ENCODE results near the gene SRC.

SRC gene

GRCh38 chr20:37343994-37344355 is 2.0 kb upstream of the SRC start:
- no peak for DNase-seq (ENCODE audit: low spot score)
- no peak for TF ChIP-seq CTCF (IDR thresholded peaks at IDR 0.05; ENCODE audit: extremely low read depth, missing control alignments)

GRCh38 chr20:37344506-37345338 is 1.2 kb upstream of the SRC start:
- TF ChIP-seq CTCF (IDR thresholded peaks at IDR 0.05; ENCODE audit: extremely low read depth, missing control alignments): no peak
- no peak for DNase-seq (ENCODE audit: low spot score)

- DNase-seq (ENCODE audit: low spot score): peak; percentile 62
- TF ChIP-seq CTCF (IDR thresholded peaks at IDR 0.05; ENCODE audit: extremely low read depth, missing control alignments): no peak
Observed at GRCh38 chr20:37346236-37346534, 245 bp downstream of the SRC start.

- DNase-seq (ENCODE audit: low spot score): peak; percentile 56
- TF ChIP-seq CTCF (IDR thresholded peaks at IDR 0.05; ENCODE audit: extremely low read depth, missing control alignments): no peak
Observed at GRCh38 chr20:37346535-37347346, 801 bp downstream of the SRC start.

GRCh38 chr20:37347347-37347823 is 1.4 kb downstream of the SRC start:
- no peak for DNase-seq (ENCODE audit: low spot score)

GRCh38 chr20:37347891-37348791 is 2.2 kb downstream of the SRC start:
- DNase-seq (ENCODE audit: low spot score): no peak
- no peak for TF ChIP-seq CTCF (IDR thresholded peaks at IDR 0.05; ENCODE audit: extremely low read depth, missing control alignments)

More at GRCh38 chr20:37347347-37347823, 1.4 kb downstream of the SRC start:
- no peak for TF ChIP-seq CTCF (IDR thresholded peaks at IDR 0.05; ENCODE audit: extremely low read depth, missing control alignments)

Measured in GM20000 (cell line).